Astrocyte (in vitro differentiated cells and primary cell): ENCODE results near the gene LEMD1.

ENCODE experiments used
- EZH2 ChIP-seq: IDR thresholded peaks from 2 replicates; pipeline ENCODE4 v1.6.1; 2012; ENCODE audit warnings: mild to moderate bottlenecking, low read length, inconsistent platforms; ENCODE audit not compliant: insufficient read depth
- TF ChIP-seq, protein P1 (sequence below): IDR thresholded peaks from 2 replicates; pipeline ENCODE4 v1.5.1; 2011; ENCODE audit warnings: low read depth, mild to moderate bottlenecking, inconsistent platforms, low read length, moderate library complexity; ENCODE audit not compliant: insufficient read depth

DNA sequence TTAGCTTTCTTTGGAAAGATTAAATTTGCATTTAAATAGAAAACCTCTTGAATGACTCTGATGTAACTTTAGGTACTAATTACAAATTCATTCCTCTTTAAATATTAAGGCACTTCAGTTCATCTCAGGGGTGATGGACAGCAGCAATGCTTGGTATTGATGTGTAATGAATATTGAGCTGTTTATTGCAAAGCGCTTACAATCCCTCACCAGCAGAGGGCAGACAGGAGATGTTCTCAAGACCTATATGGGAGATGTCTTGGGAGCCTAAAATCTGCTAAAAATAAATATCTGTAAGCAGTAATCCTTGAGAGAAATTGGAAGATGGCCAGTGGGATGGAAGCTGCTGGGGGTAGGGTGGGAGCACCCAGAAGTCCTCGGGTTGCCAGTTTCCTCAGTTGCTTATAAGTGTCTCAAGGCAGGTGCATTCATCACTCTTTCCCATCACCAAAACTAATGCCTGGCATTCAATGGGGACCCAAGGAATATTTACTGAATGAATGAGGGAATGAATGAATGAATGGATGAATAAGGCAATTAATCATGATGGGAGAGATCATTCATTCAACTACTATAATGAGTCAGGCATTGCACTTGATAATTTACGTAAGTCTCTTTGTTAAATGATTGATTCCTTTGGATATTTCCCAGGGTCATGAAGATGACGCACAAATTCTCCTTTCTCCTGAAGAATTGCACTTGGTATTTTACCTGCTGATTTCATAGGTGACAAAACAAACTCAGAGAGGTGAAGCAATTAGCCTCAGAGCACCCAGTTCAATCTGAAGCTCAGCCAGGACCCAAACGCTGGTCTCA lies 67.4 kb downstream of the LEMD1 start:
- TF ChIP-seq, protein P1, sequence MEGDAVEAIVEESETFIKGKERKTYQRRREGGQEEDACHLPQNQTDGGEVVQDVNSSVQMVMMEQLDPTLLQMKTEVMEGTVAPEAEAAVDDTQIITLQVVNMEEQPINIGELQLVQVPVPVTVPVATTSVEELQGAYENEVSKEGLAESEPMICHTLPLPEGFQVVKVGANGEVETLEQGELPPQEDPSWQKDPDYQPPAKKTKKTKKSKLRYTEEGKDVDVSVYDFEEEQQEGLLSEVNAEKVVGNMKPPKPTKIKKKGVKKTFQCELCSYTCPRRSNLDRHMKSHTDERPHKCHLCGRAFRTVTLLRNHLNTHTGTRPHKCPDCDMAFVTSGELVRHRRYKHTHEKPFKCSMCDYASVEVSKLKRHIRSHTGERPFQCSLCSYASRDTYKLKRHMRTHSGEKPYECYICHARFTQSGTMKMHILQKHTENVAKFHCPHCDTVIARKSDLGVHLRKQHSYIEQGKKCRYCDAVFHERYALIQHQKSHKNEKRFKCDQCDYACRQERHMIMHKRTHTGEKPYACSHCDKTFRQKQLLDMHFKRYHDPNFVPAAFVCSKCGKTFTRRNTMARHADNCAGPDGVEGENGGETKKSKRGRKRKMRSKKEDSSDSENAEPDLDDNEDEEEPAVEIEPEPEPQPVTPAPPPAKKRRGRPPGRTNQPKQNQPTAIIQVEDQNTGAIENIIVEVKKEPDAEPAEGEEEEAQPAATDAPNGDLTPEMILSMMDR, result peak; percentile 98
- TF ChIP-seq EZH2, result no peak
